HepG2 (cell line): Measurements from ENCODE around the gene MFN2. TPM values are rescaled to one million over a fixed set of nuclear protein-coding genes. Genes with fewer than 3 reads are reported as not detected.

ENCODE experiments used
- CREB1 ChIP-seq, 2 experiments: fragments of 450-650 bp in 1 of 2; IDR thresholded peaks; 2 replicates each; pipeline ENCODE4 v1.6.1; 2016 to 2017; ENCODE audit warnings: control low read depth in 1 of 2, mild to moderate bottlenecking in 1 of 2, missing compliant biosample characterization in 1 of 2, missing genetic modification characterization in 1 of 2
- EZH2 ChIP-seq: conservative IDR thresholded peaks from 2 replicates; pipeline ENCODE4 v1.6.1; 2012; ENCODE audit warnings: mild to moderate bottlenecking, low read depth, low read length, moderate library complexity
- HNRNPUL1 ChIP-seq: fragments of 200-400 bp; formaldehyde crosslinking; IDR thresholded peaks from 2 replicates; pipeline ENCODE4 v1.6.1; 2017; ENCODE audit warnings: low read depth, mild to moderate bottlenecking, low read length, moderate library complexity
- NCOR1 ChIP-seq: fragments of 200-600 bp; sonication (generic); IDR thresholded peaks from 2 replicates; pipeline ENCODE4 v1.7.0; 2017; ENCODE audit warnings: antibody characterized with exemption, low read length, borderline replicate concordance
- PHF20 ChIP-seq: sonication (generic); formaldehyde crosslinking; IDR thresholded peaks from 2 replicates; pipeline ENCODE4 v1.5.0; 2020; ENCODE audit warnings: mild to moderate bottlenecking, missing genetic modification reagents
- SRSF9 ChIP-seq: fragments of 200-400 bp; formaldehyde crosslinking; IDR thresholded peaks from 2 replicates; pipeline ENCODE4 v1.6.1; 2018; ENCODE audit warnings: borderline replicate concordance, mild to moderate bottlenecking, low read depth, low read length; ENCODE audit not compliant: insufficient read depth, poor library complexity, severe bottlenecking
- TSC22D2 ChIP-seq: sonication (generic); formaldehyde crosslinking; IDR thresholded peaks from 2 replicates; pipeline ENCODE4 v1.5.1; 2020; ENCODE audit warnings: missing genetic modification reagents, mild to moderate bottlenecking, borderline replicate concordance
- ZNF12 ChIP-seq: sonication (generic); formaldehyde crosslinking; IDR thresholded peaks from 2 replicates; pipeline ENCODE4 v1.5.0; 2020; ENCODE audit warnings: missing genetic modification reagents
- ZNF562 ChIP-seq: sonication (generic); formaldehyde crosslinking; IDR thresholded peaks from 2 replicates; pipeline ENCODE4 v1.8.0; 2022; ENCODE audit warnings: missing genetic modification reagents, borderline replicate concordance
- ZNF644 ChIP-seq: IDR thresholded peaks from 2 replicates; pipeline ENCODE4 v1.6.1; 2016; ENCODE audit warnings: low read depth
- ZNF781 ChIP-seq: sonication (generic); formaldehyde crosslinking; IDR thresholded peaks from 2 replicates; pipeline ENCODE4 v1.5.1; 2020; ENCODE audit warnings: borderline replicate concordance, mild to moderate bottlenecking, missing genetic modification reagents; ENCODE audit errors: not compliant biosample characterization
- polyA plus RNA-seq, 8 experiments: library from polyadenylated mRNA; depleted of rRNA in 3 of 8; stranded (reverse) in 7 of 8; unstranded in 1 of 8; fragments of >200 nt; fragmentation: Illumina TruSeq in 4 of 8; extraction: Trizol in 4 of 8; gene quantifications; 2 replicates each; pipeline versions ENCODE4 v1.2.1 to v1.2.3, GENCODE V29; 2011 to 2016; ENCODE audit warnings: low read depth in 4 of 8, missing spikeins in 1 of 8, mixed read lengths in 1 of 8; ENCODE audit not compliant: insufficient read depth in 1 of 8
- total RNA-seq, 5 experiments: library from RNA; depleted of rRNA; stranded (reverse); fragments of >200 nt; fragmentation: Illumina TruSeq; extraction: Trizol; gene quantifications; 2 replicates each; pipeline ENCODE4 v1.2.3, GENCODE V29; 2016; ENCODE audit warnings: low read depth in 1 of 5
- TF ChIP-seq, protein P1 (sequence below), 2 experiments: sonication (generic) in 1 of 2; formaldehyde crosslinking in 1 of 2; IDR thresholded peaks; 2 replicates each; pipeline versions ENCODE4 v1.4.0 to v1.6.1; 2018 to 2020; ENCODE audit warnings: missing genetic modification reagents in 2 of 2, borderline replicate concordance in 1 of 2, low read depth in 1 of 2, mild to moderate bottlenecking in 1 of 2, missing biosample characterization in 1 of 2
- TF ChIP-seq, protein P2 (sequence below): sonication (generic); formaldehyde crosslinking; IDR thresholded peaks from 2 replicates; pipeline ENCODE4 v1.5.1; 2020; ENCODE audit warnings: missing genetic modification reagents, mild to moderate bottlenecking, borderline replicate concordance
- TF ChIP-seq, protein P3 (sequence below): sonication (generic); formaldehyde crosslinking; IDR thresholded peaks from 2 replicates; pipeline ENCODE4 v1.4.0; 2020; ENCODE audit warnings: missing genetic modification reagents
- TF ChIP-seq, protein P4 (sequence below), 2 experiments: sonication (generic) in 1 of 2; formaldehyde crosslinking in 1 of 2; IDR thresholded peaks; 2 replicates each; pipeline versions ENCODE4 v1.6.1 to v1.9.0; 2014 to 2022; ENCODE audit warnings: antibody characterized with exemption in 1 of 2, borderline replicate concordance in 1 of 2, inconsistent platforms in 1 of 2, low read depth in 1 of 2, missing genetic modification reagents in 1 of 2

The MFN2 gene
- total and polyA plus RNA-seq, 2 of the 13 experiments (the other 11 are each of a cell fraction or from before 2014, with no cell fraction given), result 38.7 to 60.9 TPM

GRCh38 chr1:12019858-12020509 is 39.7 kb downstream of the MFN2 start (continued):
- TF ChIP-seq, protein P1, sequence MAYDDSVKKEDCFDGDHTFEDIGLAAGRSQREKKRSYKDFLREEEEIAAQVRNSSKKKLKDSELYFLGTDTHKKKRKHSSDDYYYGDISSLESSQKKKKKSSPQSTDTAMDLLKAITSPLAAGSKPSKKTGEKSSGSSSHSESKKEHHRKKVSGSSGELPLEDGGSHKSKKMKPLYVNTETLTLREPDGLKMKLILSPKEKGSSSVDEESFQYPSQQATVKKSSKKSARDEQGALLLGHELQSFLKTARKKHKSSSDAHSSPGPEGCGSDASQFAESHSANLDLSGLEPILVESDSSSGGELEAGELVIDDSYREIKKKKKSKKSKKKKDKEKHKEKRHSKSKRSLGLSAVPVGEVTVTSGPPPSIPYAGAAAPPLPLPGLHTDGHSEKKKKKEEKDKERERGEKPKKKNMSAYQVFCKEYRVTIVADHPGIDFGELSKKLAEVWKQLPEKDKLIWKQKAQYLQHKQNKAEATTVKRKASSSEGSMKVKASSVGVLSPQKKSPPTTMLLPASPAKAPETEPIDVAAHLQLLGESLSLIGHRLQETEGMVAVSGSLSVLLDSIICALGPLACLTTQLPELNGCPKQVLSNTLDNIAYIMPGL (CRISPR knock-in tag; IDR thresholded peaks at IDR 0.05; ENCODE audit: borderline replicate concordance in 1 of 2, low read depth in 1 of 2), result 0 out of 4 replicates have a peak, but pooled peaks of 1 of the 2 experiments have one; percentile 18
- TF ChIP-seq ZNF644 (CRISPR knock-in tag) (no peak), TSC22D2 (CRISPR knock-in tag) (no peak), HNRNPUL1 (no peak), ZNF562 (CRISPR knock-in tag) (no peak), SRSF9 (no peak), ZNF12 (no peak), PHF20 (CRISPR knock-in tag) (no peak), ZNF781 (peak; percentile 47), CREB1 (IDR thresholded peaks at IDR 0.05) (no peak), CREB1 (CRISPR knock-in tag; IDR thresholded peaks at IDR 0.05) (no peak), NCOR1 (peak; percentile 71), EZH2 (no peak)
- TF ChIP-seq, protein P2, sequence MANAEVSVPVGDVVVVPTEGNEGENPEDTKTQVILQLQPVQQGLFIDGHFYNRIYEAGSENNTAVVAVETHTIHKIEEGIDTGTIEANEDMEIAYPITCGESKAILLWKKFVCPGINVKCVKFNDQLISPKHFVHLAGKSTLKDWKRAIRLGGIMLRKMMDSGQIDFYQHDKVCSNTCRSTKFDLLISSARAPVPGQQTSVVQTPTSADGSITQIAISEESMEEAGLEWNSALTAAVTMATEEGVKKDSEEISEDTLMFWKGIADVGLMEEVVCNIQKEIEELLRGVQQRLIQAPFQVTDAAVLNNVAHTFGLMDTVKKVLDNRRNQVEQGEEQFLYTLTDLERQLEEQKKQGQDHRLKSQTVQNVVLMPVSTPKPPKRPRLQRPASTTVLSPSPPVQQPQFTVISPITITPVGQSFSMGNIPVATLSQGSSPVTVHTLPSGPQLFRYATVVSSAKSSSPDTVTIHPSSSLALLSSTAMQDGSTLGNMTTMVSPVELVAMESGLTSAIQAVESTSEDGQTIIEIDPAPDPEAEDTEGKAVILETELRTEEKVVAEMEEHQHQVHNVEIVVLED, result no peak
- TF ChIP-seq, protein P3, sequence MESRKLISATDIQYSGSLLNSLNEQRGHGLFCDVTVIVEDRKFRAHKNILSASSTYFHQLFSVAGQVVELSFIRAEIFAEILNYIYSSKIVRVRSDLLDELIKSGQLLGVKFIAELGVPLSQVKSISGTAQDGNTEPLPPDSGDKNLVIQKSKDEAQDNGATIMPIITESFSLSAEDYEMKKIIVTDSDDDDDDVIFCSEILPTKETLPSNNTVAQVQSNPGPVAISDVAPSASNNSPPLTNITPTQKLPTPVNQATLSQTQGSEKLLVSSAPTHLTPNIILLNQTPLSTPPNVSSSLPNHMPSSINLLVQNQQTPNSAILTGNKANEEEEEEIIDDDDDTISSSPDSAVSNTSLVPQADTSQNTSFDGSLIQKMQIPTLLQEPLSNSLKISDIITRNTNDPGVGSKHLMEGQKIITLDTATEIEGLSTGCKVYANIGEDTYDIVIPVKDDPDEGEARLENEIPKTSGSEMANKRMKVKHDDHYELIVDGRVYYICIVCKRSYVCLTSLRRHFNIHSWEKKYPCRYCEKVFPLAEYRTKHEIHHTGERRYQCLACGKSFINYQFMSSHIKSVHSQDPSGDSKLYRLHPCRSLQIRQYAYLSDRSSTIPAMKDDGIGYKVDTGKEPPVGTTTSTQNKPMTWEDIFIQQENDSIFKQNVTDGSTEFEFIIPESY (CRISPR knock-in tag), result no peak
- TF ChIP-seq, protein P4, sequence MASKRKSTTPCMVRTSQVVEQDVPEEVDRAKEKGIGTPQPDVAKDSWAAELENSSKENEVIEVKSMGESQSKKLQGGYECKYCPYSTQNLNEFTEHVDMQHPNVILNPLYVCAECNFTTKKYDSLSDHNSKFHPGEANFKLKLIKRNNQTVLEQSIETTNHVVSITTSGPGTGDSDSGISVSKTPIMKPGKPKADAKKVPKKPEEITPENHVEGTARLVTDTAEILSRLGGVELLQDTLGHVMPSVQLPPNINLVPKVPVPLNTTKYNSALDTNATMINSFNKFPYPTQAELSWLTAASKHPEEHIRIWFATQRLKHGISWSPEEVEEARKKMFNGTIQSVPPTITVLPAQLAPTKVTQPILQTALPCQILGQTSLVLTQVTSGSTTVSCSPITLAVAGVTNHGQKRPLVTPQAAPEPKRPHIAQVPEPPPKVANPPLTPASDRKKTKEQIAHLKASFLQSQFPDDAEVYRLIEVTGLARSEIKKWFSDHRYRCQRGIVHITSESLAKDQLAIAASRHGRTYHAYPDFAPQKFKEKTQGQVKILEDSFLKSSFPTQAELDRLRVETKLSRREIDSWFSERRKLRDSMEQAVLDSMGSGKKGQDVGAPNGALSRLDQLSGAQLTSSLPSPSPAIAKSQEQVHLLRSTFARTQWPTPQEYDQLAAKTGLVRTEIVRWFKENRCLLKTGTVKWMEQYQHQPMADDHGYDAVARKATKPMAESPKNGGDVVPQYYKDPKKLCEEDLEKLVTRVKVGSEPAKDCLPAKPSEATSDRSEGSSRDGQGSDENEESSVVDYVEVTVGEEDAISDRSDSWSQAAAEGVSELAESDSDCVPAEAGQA (IDR thresholded peaks at IDR 0.05; ENCODE audit: low read depth), result no peak
- TF ChIP-seq, protein P4 (CRISPR knock-in tag; IDR thresholded peaks at IDR 0.05; ENCODE audit: borderline replicate concordance), result no peak
